HCT116 (cell line): Measurements from ENCODE around the gene ID1. TPM values are rescaled to one million over a fixed set of nuclear protein-coding genes. Genes with fewer than 3 reads are reported as not detected.

Experiments used
- CBX3 ChIP-seq: IDR thresholded peaks from 2 replicates; pipeline ENCODE4 v1.6.1; 2012; ENCODE audit warnings: low read depth
- EZH2phosphoT487 ChIP-seq: fragments of 200-600 bp; IDR thresholded peaks from 2 replicates; pipeline ENCODE4 v1.6.1; 2018; ENCODE audit warnings: antibody characterized with exemption, borderline replicate concordance
- POLR2A ChIP-seq: IDR thresholded peaks from 2 replicates; pipeline ENCODE4 v1.7.0; 2011; ENCODE audit warnings: borderline replicate concordance; ENCODE audit not compliant: insufficient read depth, insufficient read length; ENCODE audit errors: extremely low read depth
- POLR2AphosphoS5 ChIP-seq: IDR thresholded peaks from 2 replicates; pipeline ENCODE4 v1.6.1; 2011; ENCODE audit warnings: mild to moderate bottlenecking, low read depth, low read length, moderate library complexity
- SIN3A ChIP-seq: IDR thresholded peaks from 2 replicates; pipeline ENCODE4 v1.6.1; 2012; ENCODE audit warnings: low read depth
- SP1 ChIP-seq: IDR thresholded peaks from 2 replicates; pipeline ENCODE4 v1.6.1; 2012; ENCODE audit warnings: low read depth
- TCF7L2 ChIP-seq: IDR thresholded peaks from 2 replicates; pipeline ENCODE4 v1.7.0; 2011; ENCODE audit warnings: borderline replicate concordance, inconsistent platforms; ENCODE audit not compliant: insufficient read depth, insufficient read length; ENCODE audit errors: extremely low read depth
- ZNF274 ChIP-seq: fragments of 200-500 bp; sonication (Bioruptor generic); IDR thresholded peaks from 2 replicates; pipeline ENCODE4 v1.6.1; 2014; ENCODE audit warnings: mild to moderate bottlenecking, low read depth, low read length, inconsistent platforms
- total RNA-seq: library from RNA; stranded (reverse); gene quantifications from one replicate; pipeline ENCODE4 v1.2.1, GENCODE V29; 2021; ENCODE audit not compliant: unreplicated experiment
- TF ChIP-seq, protein P1 (sequence below): IDR thresholded peaks from 2 replicates; pipeline ENCODE4 v1.6.1; 2012; ENCODE audit warnings: low read depth
- TF ChIP-seq, protein P2 (sequence below), 3 experiments: fragments of 200-600 bp in 1 of 3; sonication (generic) in 1 of 3; IDR thresholded peaks in 2 of 3; conservative IDR thresholded peaks in 1 of 3; 2 replicates each; pipeline ENCODE4 v1.5.1; 2012 to 2017; ENCODE audit warnings: low read depth in 2 of 3, low read length in 2 of 3, antibody characterized with exemption in 1 of 3, borderline replicate concordance in 1 of 3, control low read depth in 1 of 3, mild to moderate bottlenecking in 1 of 3, mixed read lengths in 1 of 3, mixed run types in 1 of 3, moderate library complexity in 1 of 3; ENCODE audit not compliant: insufficient read depth in 1 of 3
- TF ChIP-seq, protein P3 (sequence below): IDR thresholded peaks from 2 replicates; pipeline ENCODE4 v1.6.1; 2012

ID1 gene
- total RNA-seq, 1 experiment from 2014 or later = 811 TPM

DNA sequence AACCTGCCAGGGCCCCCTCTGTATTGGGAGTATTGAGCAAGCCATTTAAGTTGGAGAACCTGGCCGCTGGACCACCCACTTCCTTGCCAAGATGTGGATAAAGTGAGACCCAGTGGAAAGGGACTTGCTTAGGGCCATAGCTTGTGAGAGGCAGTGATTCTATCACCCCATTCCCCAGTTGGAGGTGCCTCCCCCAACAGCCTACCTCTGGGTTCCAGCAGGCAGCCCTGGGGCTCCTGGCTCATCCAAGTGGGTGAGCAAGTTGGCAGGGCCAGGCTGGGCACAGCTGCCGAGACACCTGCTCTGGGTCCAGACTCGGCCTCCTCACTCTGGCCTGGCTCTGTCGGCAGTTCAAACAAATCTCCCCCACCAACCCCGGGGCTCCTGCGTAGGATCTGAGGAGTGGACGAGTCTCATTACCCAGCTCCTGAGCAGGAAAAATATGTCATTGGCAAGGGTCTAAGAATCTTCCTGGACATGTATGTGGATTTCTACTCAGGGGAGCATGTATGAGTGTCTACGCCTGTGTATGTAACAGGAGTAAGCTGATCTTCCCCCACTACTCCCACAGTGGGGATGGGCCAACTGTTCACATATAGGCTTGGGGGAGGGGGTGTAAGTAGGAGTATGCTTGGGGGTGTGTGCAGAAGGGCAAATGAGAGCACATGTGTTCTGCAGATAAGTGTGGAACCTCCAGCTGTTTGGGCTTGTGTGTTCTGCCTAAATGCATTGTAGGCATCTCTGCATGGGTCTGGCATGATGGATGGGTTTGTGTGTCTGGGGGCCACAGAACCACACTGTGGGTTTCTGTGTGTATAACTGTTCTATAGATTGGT lies 1.9 kb downstream of the ID1 start (continued):
- TF ChIP-seq, protein P1, sequence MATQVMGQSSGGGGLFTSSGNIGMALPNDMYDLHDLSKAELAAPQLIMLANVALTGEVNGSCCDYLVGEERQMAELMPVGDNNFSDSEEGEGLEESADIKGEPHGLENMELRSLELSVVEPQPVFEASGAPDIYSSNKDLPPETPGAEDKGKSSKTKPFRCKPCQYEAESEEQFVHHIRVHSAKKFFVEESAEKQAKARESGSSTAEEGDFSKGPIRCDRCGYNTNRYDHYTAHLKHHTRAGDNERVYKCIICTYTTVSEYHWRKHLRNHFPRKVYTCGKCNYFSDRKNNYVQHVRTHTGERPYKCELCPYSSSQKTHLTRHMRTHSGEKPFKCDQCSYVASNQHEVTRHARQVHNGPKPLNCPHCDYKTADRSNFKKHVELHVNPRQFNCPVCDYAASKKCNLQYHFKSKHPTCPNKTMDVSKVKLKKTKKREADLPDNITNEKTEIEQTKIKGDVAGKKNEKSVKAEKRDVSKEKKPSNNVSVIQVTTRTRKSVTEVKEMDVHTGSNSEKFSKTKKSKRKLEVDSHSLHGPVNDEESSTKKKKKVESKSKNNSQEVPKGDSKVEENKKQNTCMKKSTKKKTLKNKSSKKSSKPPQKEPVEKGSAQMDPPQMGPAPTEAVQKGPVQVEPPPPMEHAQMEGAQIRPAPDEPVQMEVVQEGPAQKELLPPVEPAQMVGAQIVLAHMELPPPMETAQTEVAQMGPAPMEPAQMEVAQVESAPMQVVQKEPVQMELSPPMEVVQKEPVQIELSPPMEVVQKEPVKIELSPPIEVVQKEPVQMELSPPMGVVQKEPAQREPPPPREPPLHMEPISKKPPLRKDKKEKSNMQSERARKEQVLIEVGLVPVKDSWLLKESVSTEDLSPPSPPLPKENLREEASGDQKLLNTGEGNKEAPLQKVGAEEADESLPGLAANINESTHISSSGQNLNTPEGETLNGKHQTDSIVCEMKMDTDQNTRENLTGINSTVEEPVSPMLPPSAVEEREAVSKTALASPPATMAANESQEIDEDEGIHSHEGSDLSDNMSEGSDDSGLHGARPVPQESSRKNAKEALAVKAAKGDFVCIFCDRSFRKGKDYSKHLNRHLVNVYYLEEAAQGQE = no peak
- no peak for TF ChIP-seq EZH2phosphoT487
- TF ChIP-seq, protein P2, sequence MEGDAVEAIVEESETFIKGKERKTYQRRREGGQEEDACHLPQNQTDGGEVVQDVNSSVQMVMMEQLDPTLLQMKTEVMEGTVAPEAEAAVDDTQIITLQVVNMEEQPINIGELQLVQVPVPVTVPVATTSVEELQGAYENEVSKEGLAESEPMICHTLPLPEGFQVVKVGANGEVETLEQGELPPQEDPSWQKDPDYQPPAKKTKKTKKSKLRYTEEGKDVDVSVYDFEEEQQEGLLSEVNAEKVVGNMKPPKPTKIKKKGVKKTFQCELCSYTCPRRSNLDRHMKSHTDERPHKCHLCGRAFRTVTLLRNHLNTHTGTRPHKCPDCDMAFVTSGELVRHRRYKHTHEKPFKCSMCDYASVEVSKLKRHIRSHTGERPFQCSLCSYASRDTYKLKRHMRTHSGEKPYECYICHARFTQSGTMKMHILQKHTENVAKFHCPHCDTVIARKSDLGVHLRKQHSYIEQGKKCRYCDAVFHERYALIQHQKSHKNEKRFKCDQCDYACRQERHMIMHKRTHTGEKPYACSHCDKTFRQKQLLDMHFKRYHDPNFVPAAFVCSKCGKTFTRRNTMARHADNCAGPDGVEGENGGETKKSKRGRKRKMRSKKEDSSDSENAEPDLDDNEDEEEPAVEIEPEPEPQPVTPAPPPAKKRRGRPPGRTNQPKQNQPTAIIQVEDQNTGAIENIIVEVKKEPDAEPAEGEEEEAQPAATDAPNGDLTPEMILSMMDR (IDR thresholded peaks at IDR 0.05 in 2 of 3, conservative IDR thresholded peaks at IDR 0.05 in 1 of 3; ENCODE audit: borderline replicate concordance in 1 of 3, insufficient read depth in 1 of 3, low read depth in 2 of 3, low read length in 2 of 3) = no peak
- TF ChIP-seq, protein P3, sequence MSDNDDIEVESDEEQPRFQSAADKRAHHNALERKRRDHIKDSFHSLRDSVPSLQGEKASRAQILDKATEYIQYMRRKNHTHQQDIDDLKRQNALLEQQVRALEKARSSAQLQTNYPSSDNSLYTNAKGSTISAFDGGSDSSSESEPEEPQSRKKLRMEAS = no peak
- no peak for TF ChIP-seq ZNF274
- TF ChIP-seq TCF7L2 = peak; percentile 94
- TF ChIP-seq SP1 = no peak
- peak; percentile 98 for TF ChIP-seq POLR2A
- TF ChIP-seq SIN3A = no peak
- TF ChIP-seq POLR2AphosphoS5 = peak; percentile 87
- TF ChIP-seq CBX3 = no peak
